HEK293 (cell line): Measurements from ENCODE around the gene CCDC158.

Source experiments
- CTCF ChIA-PET: fragments of 350-600 bp; formaldehyde crosslinking; extraction: SDS; loops from one replicate; lab custom pipeline; 2021; ENCODE audit warnings: antibody characterized with exemption; lab: Yijun Ruan, JAX
- POLR2A ChIA-PET: fragments of 300-600 bp; formaldehyde crosslinking; extraction: SDS; loops from one replicate; lab custom pipeline; 2020; ENCODE audit warnings: antibody characterized with exemption, inconsistent platforms; lab: Yijun Ruan, JAX
- H3K27ac ChIP-seq: fragments of 200-500 bp; sonication (Bioruptor generic); 2 replicates; pipeline ENCODE4 v1.5.1; 2014; ENCODE audit warnings: low read depth, low read length, control low read depth, inconsistent platforms; ENCODE audit errors: extremely low read depth
- H3K36me3 ChIP-seq, 2 experiments: fragments of 200-500 bp in 1 of 2; sonication (Bioruptor generic) in 1 of 2; 1 replicate in 1 of 2; 2 replicates in 1 of 2; pipeline ENCODE4 v1.5.1; 2014 to 2017; ENCODE audit warnings: inconsistent platforms in 2 of 2, low read length in 2 of 2; ENCODE audit not compliant: control insufficient read depth in 2 of 2, insufficient read depth in 1 of 2
- H3K4me1 ChIP-seq: fragments of 200-500 bp; sonication (Bioruptor generic); 2 replicates; pipeline ENCODE4 v1.5.1; 2014; ENCODE audit warnings: mild to moderate bottlenecking, low read length, inconsistent platforms; ENCODE audit not compliant: control insufficient read depth, insufficient read depth
- H3K4me3 ChIP-seq: 2 replicates; pipeline ENCODE4 v1.5.1; 2011; ENCODE audit warnings: low read depth, mild to moderate bottlenecking, control low read depth, low read length, moderate library complexity
- H3K9me3 ChIP-seq: fragments of 200-500 bp; sonication (Bioruptor generic); 2 replicates; pipeline ENCODE4 v1.5.1; 2014; ENCODE audit warnings: low read depth, low read length, inconsistent platforms; ENCODE audit not compliant: control insufficient read depth, insufficient read depth
- MYNN ChIP-seq: fragments of 450-650 bp; formaldehyde crosslinking; IDR thresholded peaks from 2 replicates; pipeline ENCODE4 v1.5.1; 2016; ENCODE audit warnings: missing biosample characterization, missing genetic modification characterization, borderline replicate concordance
- SETDB1 ChIP-seq: IDR thresholded peaks from one replicate; pipeline ENCODE4 v1.6.1; 2017; ENCODE audit warnings: mild to moderate bottlenecking, low read length, moderate library complexity, mixed read lengths; ENCODE audit not compliant: insufficient read length
- SP3 ChIP-seq: fragments of 450-650 bp; formaldehyde crosslinking; IDR thresholded peaks from 2 replicates; pipeline ENCODE4 v1.5.1; 2016; ENCODE audit warnings: missing biosample characterization, missing genetic modification characterization
- YY2 ChIP-seq: fragments of 450-650 bp; formaldehyde crosslinking; IDR thresholded peaks from 2 replicates; pipeline ENCODE4 v1.5.1; 2016; ENCODE audit warnings: missing biosample characterization, missing genetic modification characterization
- ZNF140 ChIP-seq: fragments of 450-650 bp; formaldehyde crosslinking; IDR thresholded peaks from 2 replicates; pipeline ENCODE4 v1.5.1; 2016; ENCODE audit warnings: missing biosample characterization, missing genetic modification characterization
- ZNF169 ChIP-seq: fragments of 450-650 bp; formaldehyde crosslinking; IDR thresholded peaks from 2 replicates; pipeline ENCODE4 v1.5.1; 2016; ENCODE audit warnings: missing biosample characterization, missing genetic modification characterization
- ZNF174 ChIP-seq: fragments of 450-650 bp; formaldehyde crosslinking; IDR thresholded peaks from 2 replicates; pipeline ENCODE4 v1.5.0; 2017; ENCODE audit warnings: missing biosample characterization, mild to moderate bottlenecking, missing genetic modification characterization
- ZNF354C ChIP-seq: fragments of 450-650 bp; formaldehyde crosslinking; IDR thresholded peaks from 2 replicates; pipeline ENCODE4 v1.5.1; 2016; ENCODE audit warnings: missing biosample characterization, missing genetic modification characterization, low read depth, borderline replicate concordance
- ZNF423 ChIP-seq: fragments of 450-650 bp; formaldehyde crosslinking; IDR thresholded peaks from 2 replicates; pipeline ENCODE4 v1.5.1; 2016; ENCODE audit warnings: missing biosample characterization, missing genetic modification characterization
- ZNF426 ChIP-seq: fragments of 450-650 bp; formaldehyde crosslinking; IDR thresholded peaks from 2 replicates; pipeline ENCODE4 v1.5.1; 2017; ENCODE audit warnings: missing biosample characterization, missing genetic modification characterization, mild to moderate bottlenecking, inconsistent platforms, moderate library complexity
- ZNF510 ChIP-seq: fragments of 450-650 bp; formaldehyde crosslinking; IDR thresholded peaks from 2 replicates; pipeline ENCODE4 v1.5.1; 2018; ENCODE audit warnings: mild to moderate bottlenecking, missing genetic modification characterization, missing biosample characterization; ENCODE audit not compliant: insufficient replicate concordance
- ZNF585B ChIP-seq: fragments of 450-650 bp; formaldehyde crosslinking; IDR thresholded peaks from 2 replicates; pipeline ENCODE4 v1.5.1; 2016; ENCODE audit warnings: missing biosample characterization, missing genetic modification characterization
- ZNF837 ChIP-seq: fragments of 450-650 bp; formaldehyde crosslinking; IDR thresholded peaks from 2 replicates; pipeline ENCODE4 v1.5.1; 2016; ENCODE audit warnings: missing biosample characterization, missing genetic modification characterization
- TF ChIP-seq, protein P1 (sequence below): fragments of 450-650 bp; formaldehyde crosslinking; IDR thresholded peaks from 2 replicates; pipeline ENCODE4 v1.5.1; 2017; ENCODE audit warnings: missing biosample characterization, mild to moderate bottlenecking, missing genetic modification characterization, moderate library complexity
- TF ChIP-seq, protein P2 (sequence below): IDR thresholded peaks from 2 replicates; pipeline ENCODE4 v1.6.1; 2011; ENCODE audit warnings: mild to moderate bottlenecking, low read depth, low read length, borderline replicate concordance

Gene CCDC158

GRCh38 chr4:76420762-76421581, at the start of gene CCDC158:
TSS of gene CCDC158 (minus strand) at chr4:76421141. CDS start at chr4:76403207, 17,934 bp downstream.
- ChIA-PET POLR2A (no interaction called here), CTCF (interaction anchor here (0.6 to 1.8 kb wide), 3 partner anchors 10 to 1741 kb away, joined by 4 to 7 read pairs (median 5); no protein-coding TSS in a partner anchor)
- no peak within 1 kb of the TSS for H3K4me3 ChIP-seq
- H3K27ac ChIP-seq, result no peak within 1 kb of the TSS
- no peaks in the 10 kb centered on the region for H3K36me3 ChIP-seq
- H3K4me1 ChIP-seq, result no peaks in the 10 kb centered on the region
- no peaks in the 10 kb centered on the region for H3K9me3 ChIP-seq
- TF ChIP-seq ZNF354C (tag by site-specific recombination) (no peak), SP3 (tag by site-specific recombination) (no peak)
- TF ChIP-seq, protein P1, sequence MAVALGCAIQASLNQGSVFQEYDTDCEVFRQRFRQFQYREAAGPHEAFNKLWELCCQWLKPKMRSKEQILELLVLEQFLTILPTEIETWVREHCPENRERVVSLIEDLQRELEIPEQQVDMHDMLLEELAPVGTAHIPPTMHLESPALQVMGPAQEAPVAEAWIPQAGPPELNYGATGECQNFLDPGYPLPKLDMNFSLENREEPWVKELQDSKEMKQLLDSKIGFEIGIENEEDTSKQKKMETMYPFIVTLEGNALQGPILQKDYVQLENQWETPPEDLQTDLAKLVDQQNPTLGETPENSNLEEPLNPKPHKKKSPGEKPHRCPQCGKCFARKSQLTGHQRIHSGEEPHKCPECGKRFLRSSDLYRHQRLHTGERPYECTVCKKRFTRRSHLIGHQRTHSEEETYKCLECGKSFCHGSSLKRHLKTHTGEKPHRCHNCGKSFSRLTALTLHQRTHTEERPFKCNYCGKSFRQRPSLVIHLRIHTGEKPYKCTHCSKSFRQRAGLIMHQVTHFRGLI (tag by site-specific recombination), result no peak

DNA sequence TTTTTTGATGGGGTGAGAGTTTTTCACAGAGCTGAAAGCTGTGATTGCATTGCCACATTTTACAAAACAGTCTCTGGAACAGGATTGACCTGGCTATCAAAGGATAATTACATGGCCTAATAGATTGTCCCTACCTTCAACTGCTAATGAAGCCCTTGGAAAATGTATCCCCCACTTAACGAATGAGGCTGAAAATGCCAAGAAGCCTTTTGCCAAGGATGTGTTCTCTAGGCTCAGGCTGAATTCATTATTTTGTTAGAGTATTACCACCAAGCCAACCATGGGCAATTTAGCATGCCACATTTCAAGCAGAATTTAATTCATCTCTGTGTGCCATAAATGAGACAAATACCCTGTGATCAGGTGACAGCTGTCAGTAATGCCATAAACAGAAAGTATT, 49.6 kb upstream of the CCDC158 start:
- Histone ChIP-seq H3K4me1 (no peaks in the 10 kb centered on the region), H3K4me3 (no peak overlapping the region), H3K27ac (no peak overlapping the region), H3K36me3 (no peaks in the 10 kb centered on the region), H3K9me3 (no peaks in the 10 kb centered on the region)
- TF ChIP-seq ZNF169 (tag by site-specific recombination), result no peak
- TF ChIP-seq ZNF837, result no peak
- no peak for TF ChIP-seq ZNF423 (tag by site-specific recombination)
- TF ChIP-seq ZNF140 (tag by site-specific recombination), result no peak
- TF ChIP-seq ZNF510, result no peak
- POLR2A ChIA-PET, result no interaction called here
- CTCF ChIA-PET, result interaction anchor here (0.7 to 1.1 kb wide), 3 partner anchors 34 to 1213 kb away, joined by 3 read pairs; no protein-coding TSS in a partner anchor

GRCh38 chr4:76470064-76470463, 49.1 kb upstream of the CCDC158 start:
- TF ChIP-seq ZNF426 (tag by site-specific recombination), result no peak
- no peak overlapping the region for H3K27ac ChIP-seq
- H3K4me1 ChIP-seq, result no peaks in the 10 kb centered on the region
- H3K4me3 ChIP-seq, result no peak overlapping the region
- ChIA-PET CTCF (interaction anchor here (0.9 to 1.1 kb wide), 2 partner anchors 35 to 40 kb away, joined by 3 read pairs; no protein-coding TSS in a partner anchor), POLR2A (no interaction called here)
- no peaks in the 10 kb centered on the region for H3K9me3 ChIP-seq
- no peaks in the 10 kb centered on the region for H3K36me3 ChIP-seq

DNA sequence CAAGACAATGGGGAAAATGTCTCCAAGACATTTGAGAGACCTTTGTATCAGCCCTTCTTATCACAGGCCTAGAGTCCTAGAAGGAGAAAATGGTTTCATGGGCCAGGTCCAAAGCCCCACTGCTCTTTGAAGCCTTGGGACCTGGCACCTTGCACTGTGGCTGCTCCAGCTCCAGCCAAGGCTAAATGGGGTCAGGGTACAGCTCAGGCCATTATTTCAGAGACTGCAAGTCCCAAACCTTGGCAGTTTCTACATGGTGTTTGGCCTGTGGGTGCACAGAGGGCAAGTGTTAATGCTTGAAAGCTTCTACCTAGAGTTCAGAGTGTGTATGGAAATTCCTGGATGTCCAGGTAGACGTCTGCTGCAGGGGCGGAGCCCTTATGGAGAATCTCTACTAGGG, 42.6 kb upstream of the CCDC158 start:
- Histone ChIP-seq H3K4me3 (no peak overlapping the region), H3K36me3 (no peaks in the 10 kb centered on the region), H3K4me1 (no peaks in the 10 kb centered on the region), H3K27ac (no peak overlapping the region), H3K9me3 (no peaks in the 10 kb centered on the region)
- CTCF ChIA-PET, result no interaction called here
- POLR2A ChIA-PET, result no interaction called here
- TF ChIP-seq YY2 (tag by site-specific recombination) (no peak), ZNF585B (tag by site-specific recombination) (peak; percentile 37), SETDB1 (peak; percentile 79)

- TF ChIP-seq ZNF174 (tag by site-specific recombination) (no peak), MYNN (tag by site-specific recombination) (no peak)
- TF ChIP-seq, protein P2, sequence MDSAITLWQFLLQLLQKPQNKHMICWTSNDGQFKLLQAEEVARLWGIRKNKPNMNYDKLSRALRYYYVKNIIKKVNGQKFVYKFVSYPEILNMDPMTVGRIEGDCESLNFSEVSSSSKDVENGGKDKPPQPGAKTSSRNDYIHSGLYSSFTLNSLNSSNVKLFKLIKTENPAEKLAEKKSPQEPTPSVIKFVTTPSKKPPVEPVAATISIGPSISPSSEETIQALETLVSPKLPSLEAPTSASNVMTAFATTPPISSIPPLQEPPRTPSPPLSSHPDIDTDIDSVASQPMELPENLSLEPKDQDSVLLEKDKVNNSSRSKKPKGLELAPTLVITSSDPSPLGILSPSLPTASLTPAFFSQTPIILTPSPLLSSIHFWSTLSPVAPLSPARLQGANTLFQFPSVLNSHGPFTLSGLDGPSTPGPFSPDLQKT, result no peak
- ChIA-PET POLR2A (no interaction called here), CTCF (no interaction called here)
- H3K4me1 ChIP-seq, result no peaks in the 10 kb centered on the region
- no peak overlapping the region; the same call in 1 of the 2 replicates for H3K4me3 ChIP-seq
- H3K36me3 ChIP-seq, result no peaks in the 10 kb centered on the region
- no peaks in the 10 kb centered on the region for H3K9me3 ChIP-seq
- H3K27ac ChIP-seq, result no peak overlapping the region
Measured at GRCh38 chr4:76459291-76459723, 38.4 kb upstream of the CCDC158 start.
